Measurements from ENCODE around the gene ZFP3.
"Not testable (repeated sequence)": the region's sequence is repeated elsewhere in the genome, so short reads cannot be mapped to it uniquely, and the experiment has no call there.

GRCh38 chr17:5077275-5077674 is 992 bp upstream of the ZFP3 start:
- not testable (repeated sequence) for TF ChIP-seq POLR2AphosphoS5, EP300, CTCF, POLR2A (IDR thresholded peaks at IDR 0.05)
